ENCODE results near the gene NCOA3. TPM values are rescaled to one million over a fixed set of nuclear protein-coding genes. Genes with fewer than 3 reads are reported as not detected.

NCOA3 gene
- total and polyA plus RNA-seq, 2 of the 8 experiments (the other 6 are each of a cell fraction or from before 2014, with no cell fraction given), result 7.9 to 24.7 TPM

GRCh38 chr20:47461120-47461685, 40.5 kb upstream of the NCOA3 start:
- Histone ChIP-seq H3K27me3 (replicated peaks in 1 of 4; ENCODE audit: control insufficient read depth in 3 of 4, extremely low read depth in 1 of 4, insufficient read depth in 3 of 4, low read length in 3 of 4) (no peaks in the 10 kb centered on the region; a peak in 1 of 7 replicates), H2BK15ac (ENCODE audit: low read length) (no peak overlapping the region), H3K4me1 (replicated peaks in 1 of 4; ENCODE audit: control insufficient read depth in 3 of 4, insufficient read depth in 4 of 4, low read length in 3 of 4) (no peaks in the 10 kb centered on the region), H3K56ac (replicated peaks; ENCODE audit: insufficient read length, low read depth, low read length) (no peak overlapping the region), H3K79me1 (ENCODE audit: low read depth, low read length) (no peaks in the 10 kb centered on the region), H3K14ac (ENCODE audit: insufficient read length) (no peak overlapping the region), H4K8ac (ENCODE audit: extremely low read depth, insufficient read depth, low read length) (no peak overlapping the region), H3K4me2 (ENCODE audit: insufficient read depth in 1 of 2, low read depth in 2 of 2, low read length in 2 of 2) (no peak overlapping the region), H4K20me1 (replicated peaks in 1 of 2; ENCODE audit: control insufficient read depth in 1 of 2, insufficient read depth in 2 of 2, low read length in 2 of 2) (no peaks in the 10 kb centered on the region), H3K9ac (replicated peaks in 1 of 4; ENCODE audit: extremely low read depth in 1 of 4, low read depth in 3 of 4, low read length in 3 of 4) (no peak overlapping the region), H3K4ac (replicated peaks; ENCODE audit: insufficient read length, low read depth, low read length) (no peak overlapping the region), H3K23me2 (ENCODE audit: low read depth, low read length) (no peaks in the 10 kb centered on the region), H2BK120ac (replicated peaks; ENCODE audit: low read depth, low read length) (no peak overlapping the region), H2BK5ac (ENCODE audit: low read depth, low read length) (no peak overlapping the region), H3K4me3 (ENCODE audit: extremely low read depth in 1 of 4, insufficient read depth in 2 of 4, low read depth in 3 of 4, low read length in 4 of 4) (no peak overlapping the region), H3K27ac (ENCODE audit: low read depth, low read length) (no peak overlapping the region), H2AFZ (ENCODE audit: low read length) (no peak overlapping the region), H2AK5ac (ENCODE audit: low read depth, low read length) (no peak overlapping the region), H3K36me3 (ENCODE audit: control insufficient read depth in 2 of 4, insufficient read depth in 4 of 4, low read length in 3 of 4) (no peaks in the 10 kb centered on the region), H2BK20ac (ENCODE audit: low read length) (no peak overlapping the region), H2BK12ac (ENCODE audit: low read depth, low read length) (no peak overlapping the region), H3K18ac (ENCODE audit: extremely low read depth, low read length) (no peak overlapping the region), H3K9me3 (ENCODE audit: insufficient read depth in 2 of 2, low read depth in 1 of 2, low read length in 1 of 2) (no peaks in the 10 kb centered on the region), H3K23ac (ENCODE audit: insufficient read length) (no peak overlapping the region), H4K5ac (ENCODE audit: insufficient read length, low read depth, low read length) (no peak overlapping the region), H4K91ac (replicated peaks; ENCODE audit: insufficient read length, low read length) (no peak overlapping the region), H3K79me2 (ENCODE audit: control insufficient read depth in 1 of 2, insufficient read depth in 2 of 2, low read length in 2 of 2) (no peaks in the 10 kb centered on the region)
- no peak for DNase-seq (ENCODE audit: low read depth in 1 of 2, low spot score in 2 of 2)
- ChIA-PET POLR2A (ENCODE audit: partially characterized antibody) (interaction anchor here (0.6 kb wide), 1 partner anchor 20 kb away, joined by 3 read pairs; no protein-coding TSS in a partner anchor), CTCF (ENCODE audit: partially characterized antibody) (interaction anchor here (0.6 kb wide), 1 partner anchor 77 kb away, joined by 3 read pairs; no protein-coding TSS in a partner anchor)
- TF ChIP-seq CREB1 (IDR thresholded peaks at IDR 0.05) (no peak), TAF1 (IDR thresholded peaks at IDR 0.05; ENCODE audit: low read depth, low read length) (no peak), RXRA (IDR thresholded peaks at IDR 0.05; ENCODE audit: insufficient read depth, low read depth, low read length) (no peak), BRCA1 (IDR thresholded peaks at IDR 0.05; ENCODE audit: low read depth, low read length) (no peak), CTBP2 (IDR thresholded peaks at IDR 0.05; ENCODE audit: borderline replicate concordance, insufficient read depth, insufficient read length, low read length) (no peak), PHF8 (conservative IDR thresholded peaks at IDR 0.05; ENCODE audit: low read depth, low read length) (no peak), USF2 (IDR thresholded peaks at IDR 0.05; ENCODE audit: low read length) (no peak), BCL11A (IDR thresholded peaks at IDR 0.05; ENCODE audit: low read depth in 2 of 2, low read length in 2 of 2) (no peak)
- WGBS, 2 experiments (ENCODE audit: extremely low coverage in 1 of 2, insufficient coverage in 1 of 2, insufficient read length in 1 of 2, insufficient replicate concordance in 2 of 2, low coverage in 1 of 2, low lambda C conversion rate in 2 of 2, missing lambda C conversion rate in 1 of 2), result 93% methylated on average over 5 of the region's 5 CpGs; no CpG with 5 or more reads in 1 of the 2 experiments
- FAIRE-seq, result no peak
